IMR-90 (cell line): ENCODE results near the gene SLC15A3.

Experiments
- BHLHE40 ChIP-seq: fragments of 150-350 bp; IDR thresholded peaks from 2 replicates; pipeline ENCODE4 v1.6.1; 2016; ENCODE audit warnings: mild to moderate bottlenecking, low read depth, low read length
- CEBPB ChIP-seq: IDR thresholded peaks from 2 replicates; pipeline ENCODE4 v1.6.1; 2012; ENCODE audit warnings: low read depth, low read length, improper control_type of control experiment
- CTCF ChIP-seq: conservative IDR thresholded peaks from 2 replicates; pipeline ENCODE4 v1.5.1; 2012; ENCODE audit warnings: mild to moderate bottlenecking, low read depth, low read length, improper control_type of control experiment
- FOS ChIP-seq: fragments of 150-350 bp; IDR thresholded peaks from 2 replicates; pipeline ENCODE4 v1.6.1; 2016; ENCODE audit warnings: low read depth, low read length
- MAFK ChIP-seq: IDR thresholded peaks from 2 replicates; pipeline ENCODE4 v1.6.1; 2012; ENCODE audit warnings: low read depth, low read length, improper control_type of control experiment
- MAZ ChIP-seq: IDR thresholded peaks from 2 replicates; pipeline ENCODE4 v1.6.1; 2012; ENCODE audit warnings: low read depth, mild to moderate bottlenecking, low read length, improper control_type of control experiment, moderate library complexity, borderline replicate concordance
- MXI1 ChIP-seq: IDR thresholded peaks from 2 replicates; pipeline ENCODE4 v1.6.1; 2012; ENCODE audit warnings: low read depth, mild to moderate bottlenecking, low read length, moderate library complexity, borderline replicate concordance
- POLR2A ChIP-seq: IDR thresholded peaks from 2 replicates; pipeline ENCODE4 v1.6.1; 2012; ENCODE audit warnings: mild to moderate bottlenecking, low read depth, low read length
- RAD21 ChIP-seq: IDR thresholded peaks from 2 replicates; pipeline ENCODE4 v1.6.1; 2012; ENCODE audit warnings: low read length, improper control_type of control experiment
- RCOR1 ChIP-seq: IDR thresholded peaks from 2 replicates; pipeline ENCODE4 v1.6.1; 2012; ENCODE audit warnings: mild to moderate bottlenecking, low read length, improper control_type of control experiment; ENCODE audit not compliant: insufficient replicate concordance
- RFX5 ChIP-seq: IDR thresholded peaks from 2 replicates; pipeline ENCODE4 v1.8.0; 2012; ENCODE audit warnings: low read depth, mild to moderate bottlenecking, low read length, moderate library complexity
- SMC3 ChIP-seq: fragments of 150-350 bp; IDR thresholded peaks from 2 replicates; pipeline ENCODE4 v1.6.1; 2016; ENCODE audit warnings: low read depth, mild to moderate bottlenecking, antibody characterized with exemption, low read length, moderate library complexity
- USF2 ChIP-seq: fragments of 150-350 bp; IDR thresholded peaks from 2 replicates; pipeline ENCODE4 v1.6.1; 2017; ENCODE audit warnings: mild to moderate bottlenecking, antibody characterized with exemption, low read length, low read depth

GRCh38 chr11:60944490-60945294 lies 7.3 kb downstream of the SLC15A3 start:
- TF ChIP-seq CTCF (no peak), POLR2A (no peak), BHLHE40 (no peak), CEBPB (no peak), FOS (no peak), MXI1 (no peak), USF2 (no peak), RFX5 (no peak), RAD21 (no peak), RCOR1 (no peak), MAFK (no peak), SMC3 (no peak), MAZ (no peak)
